Adrenal gland (tissue), 5 donors: ENCODE measurements around the gene TULP4.
"Not testable (repeated sequence)": the region's sequence is repeated elsewhere in the genome, so short reads cannot be mapped to it uniquely, and the experiment has no call there.

Source experiments
- POLR2A ChIP-seq, 2 donors: fragments of 450-650 bp; IDR thresholded peaks; one replicate each; pipeline ENCODE4 v1.6.1; 2017; ENCODE audit warnings: antibody characterized with exemption in 2 of 2, mild to moderate bottlenecking in 2 of 2, moderate library complexity in 1 of 2
- TF ChIP-seq, protein P1 (sequence below), 6 experiments: fragments of 450-650 bp in 4 of 6; fragments of 200-600 bp in 2 of 6; sonication (generic) in 1 of 6; IDR thresholded peaks; 1 replicate in 5 of 6; 2 replicates in 1 of 6; pipeline versions ENCODE4 v1.5.1 to v1.8.0; 2016 to 2021; ENCODE audit warnings: antibody characterized with exemption in 6 of 6, mild to moderate bottlenecking in 2 of 6, moderate library complexity in 1 of 6
- donor health status: DM: no; HTN: no; CAD: no.

DNA sequence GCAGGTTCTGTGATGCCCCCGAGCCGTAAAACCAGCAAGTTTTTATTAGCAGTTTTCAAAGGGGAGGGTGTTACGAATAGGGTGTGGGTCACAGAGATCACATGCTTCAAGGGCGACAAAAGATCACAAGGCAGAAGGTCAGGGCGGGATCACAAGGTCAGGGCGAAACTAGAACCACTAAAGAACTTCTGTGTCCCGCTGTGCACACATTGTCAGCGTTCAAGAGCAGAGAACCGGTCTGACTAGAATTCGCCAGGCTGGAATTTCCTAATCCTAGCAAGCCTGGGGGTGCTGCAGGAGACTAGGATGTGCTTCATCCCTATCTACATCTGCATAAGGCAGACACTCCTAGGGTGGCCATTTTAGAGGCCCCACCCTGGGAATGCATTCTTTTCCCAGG lies 26.9 kb downstream of the TULP4 start:
- TF ChIP-seq, protein P1, sequence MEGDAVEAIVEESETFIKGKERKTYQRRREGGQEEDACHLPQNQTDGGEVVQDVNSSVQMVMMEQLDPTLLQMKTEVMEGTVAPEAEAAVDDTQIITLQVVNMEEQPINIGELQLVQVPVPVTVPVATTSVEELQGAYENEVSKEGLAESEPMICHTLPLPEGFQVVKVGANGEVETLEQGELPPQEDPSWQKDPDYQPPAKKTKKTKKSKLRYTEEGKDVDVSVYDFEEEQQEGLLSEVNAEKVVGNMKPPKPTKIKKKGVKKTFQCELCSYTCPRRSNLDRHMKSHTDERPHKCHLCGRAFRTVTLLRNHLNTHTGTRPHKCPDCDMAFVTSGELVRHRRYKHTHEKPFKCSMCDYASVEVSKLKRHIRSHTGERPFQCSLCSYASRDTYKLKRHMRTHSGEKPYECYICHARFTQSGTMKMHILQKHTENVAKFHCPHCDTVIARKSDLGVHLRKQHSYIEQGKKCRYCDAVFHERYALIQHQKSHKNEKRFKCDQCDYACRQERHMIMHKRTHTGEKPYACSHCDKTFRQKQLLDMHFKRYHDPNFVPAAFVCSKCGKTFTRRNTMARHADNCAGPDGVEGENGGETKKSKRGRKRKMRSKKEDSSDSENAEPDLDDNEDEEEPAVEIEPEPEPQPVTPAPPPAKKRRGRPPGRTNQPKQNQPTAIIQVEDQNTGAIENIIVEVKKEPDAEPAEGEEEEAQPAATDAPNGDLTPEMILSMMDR (IDR thresholded peaks at IDR 0.05): not testable (repeated sequence)
- TF ChIP-seq POLR2A (IDR thresholded peaks at IDR 0.05): not testable (repeated sequence)
